OCI-LY3 (cell line): ENCODE results near the gene XYLT2.

ENCODE experiments used
- CTCF ChIP-seq: fragments of 200-600, 300-600 bp; sonication (generic); IDR thresholded peaks from 2 replicates; pipeline ENCODE4 v1.5.1; 2014; ENCODE audit warnings: antibody characterized with exemption, low read length, low read depth
- EZH2phosphoT487 ChIP-seq: fragments of 200-600 bp; shearing (Covaris generic); IDR thresholded peaks from 2 replicates; pipeline ENCODE4 v1.6.1; 2018; ENCODE audit warnings: antibody characterized with exemption, mixed run types, low read depth

DNA sequence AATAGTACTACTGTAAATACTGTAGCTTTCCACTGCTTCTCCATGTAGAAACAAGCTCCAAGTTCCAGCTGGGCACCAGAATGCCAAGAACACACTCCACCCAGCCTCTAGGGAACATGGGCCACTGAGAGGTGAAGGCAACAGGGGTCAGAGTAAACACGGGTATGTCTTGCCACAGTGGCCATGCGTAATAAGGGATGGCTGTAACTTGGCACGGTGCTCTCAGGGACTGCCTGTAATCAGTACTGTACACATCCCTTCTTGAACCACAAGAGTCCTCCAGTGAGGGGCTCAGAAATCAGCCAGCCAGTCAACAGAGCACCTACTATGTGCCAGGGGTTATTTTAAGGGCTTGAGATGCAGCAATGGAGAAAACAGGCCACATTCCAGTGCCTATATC lies 40.6 kb downstream of the XYLT2 start:
- TF ChIP-seq CTCF, result no peak
- no peak for TF ChIP-seq EZH2phosphoT487
